A549 (cell line): Measurements from ENCODE around the gene NTRK2.

Source experiments
- CBX2 ChIP-seq: fragments of 200-600 bp; sonication (generic); IDR thresholded peaks from 2 replicates; pipeline ENCODE4 v1.6.1; 2016; ENCODE audit warnings: low read depth, mild to moderate bottlenecking, borderline replicate concordance
- CTCF ChIP-seq: fragments of >200 bp; sonication (Bioruptor Twin); formaldehyde crosslinking; IDR thresholded peaks from 3 replicates; pipeline ENCODE4 v1.5.1; 2016
- EP300 ChIP-seq, 2 experiments: fragments of >200 bp; sonication (Bioruptor Twin); formaldehyde crosslinking; IDR thresholded peaks; 2 replicates in 1 of 2; 3 replicates in 1 of 2; pipeline ENCODE4 v1.6.1; 2016 to 2017
- MAFK ChIP-seq: fragments of 450-650 bp; IDR thresholded peaks from 2 replicates; pipeline ENCODE4 v1.6.1; 2014; ENCODE audit not compliant: partially characterized antibody
- MAZ ChIP-seq: fragments of 150-350 bp; IDR thresholded peaks from 2 replicates; pipeline ENCODE4 v1.6.1; 2014; ENCODE audit warnings: antibody characterized with exemption, low read depth, low read length, borderline replicate concordance
- NR3C1 ChIP-seq: fragments of >200 bp; sonication (Bioruptor Twin); formaldehyde crosslinking; IDR thresholded peaks from 3 replicates; pipeline ENCODE4 v1.6.1; 2017
- POLR2A ChIP-seq: IDR thresholded peaks from 2 replicates; pipeline ENCODE4 v1.6.1; 2012; ENCODE audit warnings: mild to moderate bottlenecking, low read length
- RAD21 ChIP-seq, 2 experiments: fragments of >200 bp in 1 of 2; sonication (Bioruptor Twin) in 1 of 2; formaldehyde crosslinking in 1 of 2; IDR thresholded peaks in 1 of 2; conservative IDR thresholded peaks in 1 of 2; 2 replicates in 1 of 2; 3 replicates in 1 of 2; pipeline ENCODE4 v1.6.1; 2012 to 2018; ENCODE audit warnings: inconsistent platforms in 1 of 2
- REST ChIP-seq: fragments of 200-600 bp; sonication (generic); IDR thresholded peaks from 2 replicates; pipeline ENCODE4 v1.6.1; 2016; ENCODE audit warnings: antibody characterized with exemption, mild to moderate bottlenecking, moderate library complexity
- RFX5 ChIP-seq: fragments of 450-650 bp; IDR thresholded peaks from 2 replicates; pipeline ENCODE4 v1.7.1; 2014; ENCODE audit warnings: antibody characterized with exemption, mild to moderate bottlenecking, moderate library complexity
- SMC3 ChIP-seq: fragments of >200 bp; sonication (Bioruptor Twin); formaldehyde crosslinking; IDR thresholded peaks from 3 replicates; pipeline ENCODE4 v1.6.1; 2018; ENCODE audit warnings: inconsistent platforms
- TFCP2L1 ChIP-seq: fragments of 250-450 bp; sonication (Bioruptor Pico); IDR thresholded peaks from 2 replicates; pipeline ENCODE4 v1.5.0; 2021; ENCODE audit warnings: mild to moderate bottlenecking
- USF2 ChIP-seq: fragments of 450-650 bp; IDR thresholded peaks from 2 replicates; pipeline ENCODE4 v1.6.1; 2014; ENCODE audit warnings: antibody characterized with exemption

- TF ChIP-seq USF2 (no peak), MAZ (no peak), CTCF (no peak), POLR2A (no peak), SMC3 (no peak), EP300 (IDR thresholded peaks at IDR 0.05) (no peak; a peak in 1 of 5 replicates), RAD21 (conservative IDR thresholded peaks at IDR 0.05 in 1 of 2, IDR thresholded peaks at IDR 0.05 in 1 of 2) (no peak), REST (no peak), NR3C1 (no peak), RFX5 (no peak), MAFK (no peak), TFCP2L1 (no peak), CBX2 (no peak)
These were observed 299.6 kb downstream of the NTRK2 start for GRCh38 chr9:84969084-84969483.
